Transverse colon (tissue), 4 donors: ENCODE results near the gene RSAD2. TPM values are rescaled to one million over a fixed set of nuclear protein-coding genes. Genes with fewer than 3 reads are reported as not detected.

Experiments used
- DNase-seq: peaks from one replicate; pipeline ENCODE4 v3.0.0-alpha.2; 2019
- H3K27ac ChIP-seq, 4 donors: fragments of 200-600 bp; sonication (generic); 2 replicates each; pipeline ENCODE4 v1.5.1; 2016 to 2018; ENCODE audit warnings: inconsistent platforms in 4 of 4
- H3K27me3 ChIP-seq: fragments of 200-600 bp; sonication (generic); 2 replicates; pipeline ENCODE4 v1.5.1; 2017; ENCODE audit warnings: inconsistent platforms
- H3K36me3 ChIP-seq, 4 donors: fragments of 200-600 bp; sonication (generic); 2 replicates each; pipeline ENCODE4 v1.5.1; 2017 to 2019; ENCODE audit warnings: inconsistent platforms in 4 of 4
- H3K4me1 ChIP-seq, 4 donors: fragments of 200-600 bp; sonication (generic); 2 replicates each; pipeline ENCODE4 v1.5.1; 2017 to 2020; ENCODE audit warnings: inconsistent platforms in 4 of 4
- H3K4me3 ChIP-seq, 4 donors: fragments of 200-600 bp; sonication (generic); 1 replicate in 1 of 4; 2 replicates in 3 of 4; pipeline versions ENCODE4 v1.5.1 to v1.6.1; 2017 to 2019; ENCODE audit warnings: inconsistent platforms in 4 of 4
- H3K9me3 ChIP-seq, 2 donors: fragments of 200-600 bp; sonication (generic); 2 replicates each; pipeline ENCODE4 v1.5.1; 2017 to 2019; ENCODE audit warnings: inconsistent platforms in 2 of 2
- EP300 ChIP-seq: sonication (generic); formaldehyde crosslinking; IDR thresholded peaks from one replicate; pipeline ENCODE4 v1.6.1; 2017; ENCODE audit warnings: antibody characterized with exemption, low read depth
- POLR2A ChIP-seq: fragments of 450-650 bp; IDR thresholded peaks from one replicate; pipeline ENCODE4 v1.6.1; 2016; ENCODE audit warnings: antibody characterized with exemption, mild to moderate bottlenecking, moderate library complexity
- POLR2AphosphoS5 ChIP-seq, 3 donors: sonication (generic); formaldehyde crosslinking; IDR thresholded peaks; one replicate each; pipeline ENCODE4 v1.6.1; 2016; ENCODE audit warnings: antibody characterized with exemption in 3 of 3
- WGBS, 2 donors: methylation state at CpG; one replicate each; pipeline ENCODE4 v1.1.5; 2018; ENCODE audit warnings: low coverage in 1 of 2; 5-methylcytosine and 5-hydroxymethylcytosine counted together
- in situ Hi-C, 4 donors: fragments of 200-750 bp; cut with MboI; loops; one replicate each; pipeline versions ENCODE4 v1.15.0 to v1.15.1; 2017; ENCODE audit warnings: low sequenced_read_pairs in 3 of 4, low pct_ligation_motif_present in 1 of 4, low pct_unique_long_range_greater_than_20kb in 1 of 4
- intact Hi-C: fragments of 100-400 bp; cut with DNase I; formaldehyde crosslinking; loops from one replicate; pipeline ENCODE4 v1.15.1; 2023; ENCODE audit warnings: low total_unique reads
- total RNA-seq, 4 donors: library from RNA; depleted of rRNA; stranded (reverse); fragments of >200 nt; gene quantifications; one replicate each; pipeline ENCODE4 v1.1.0, GENCODE V29; 2016
- TF ChIP-seq, protein P1 (sequence below), 5 experiments: fragments of 200-600 bp in 3 of 5; fragments of 450-650 bp in 2 of 5; sonication (generic) in 3 of 5; IDR thresholded peaks; 1 replicate in 2 of 5; 2 replicates in 3 of 5; pipeline ENCODE4 v1.5.1; 2016 to 2017; ENCODE audit warnings: antibody characterized with exemption in 5 of 5, inconsistent platforms in 3 of 5, mild to moderate bottlenecking in 2 of 5, moderate library complexity in 1 of 5

RSAD2 gene
- total RNA-seq, 4 donors from 2014 or later, result 4.2 to 7.1 (median 5.4) TPM; not detected in 1

DNA sequence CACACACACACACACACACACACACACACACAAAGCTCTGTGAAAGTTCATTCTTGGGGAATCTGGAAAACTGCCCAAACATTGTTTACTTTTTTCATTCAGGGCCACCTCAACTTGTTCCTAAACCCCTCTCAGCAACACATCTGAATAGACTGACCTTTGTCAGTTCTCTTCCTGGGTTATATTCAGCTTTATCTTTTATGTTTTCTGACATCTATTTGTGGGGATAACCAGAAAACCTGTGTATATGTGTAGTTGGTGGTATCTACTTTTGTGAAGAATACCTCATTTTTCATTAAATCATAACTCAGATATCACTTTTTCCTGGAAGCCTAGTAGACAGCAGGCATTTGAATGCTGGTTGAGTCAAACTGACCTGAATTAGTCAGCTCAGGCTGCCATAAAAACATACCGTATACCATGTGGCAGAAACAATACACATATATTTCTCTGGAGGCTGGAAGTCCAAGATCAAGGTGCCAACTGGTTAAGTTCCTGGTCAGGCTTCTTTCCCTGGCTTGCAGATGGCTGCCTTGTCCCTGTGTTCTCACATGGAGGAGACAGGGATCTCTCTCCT, 28.7 kb downstream of the RSAD2 start:
- TF ChIP-seq POLR2A, result no peak
- TF ChIP-seq, protein P1, sequence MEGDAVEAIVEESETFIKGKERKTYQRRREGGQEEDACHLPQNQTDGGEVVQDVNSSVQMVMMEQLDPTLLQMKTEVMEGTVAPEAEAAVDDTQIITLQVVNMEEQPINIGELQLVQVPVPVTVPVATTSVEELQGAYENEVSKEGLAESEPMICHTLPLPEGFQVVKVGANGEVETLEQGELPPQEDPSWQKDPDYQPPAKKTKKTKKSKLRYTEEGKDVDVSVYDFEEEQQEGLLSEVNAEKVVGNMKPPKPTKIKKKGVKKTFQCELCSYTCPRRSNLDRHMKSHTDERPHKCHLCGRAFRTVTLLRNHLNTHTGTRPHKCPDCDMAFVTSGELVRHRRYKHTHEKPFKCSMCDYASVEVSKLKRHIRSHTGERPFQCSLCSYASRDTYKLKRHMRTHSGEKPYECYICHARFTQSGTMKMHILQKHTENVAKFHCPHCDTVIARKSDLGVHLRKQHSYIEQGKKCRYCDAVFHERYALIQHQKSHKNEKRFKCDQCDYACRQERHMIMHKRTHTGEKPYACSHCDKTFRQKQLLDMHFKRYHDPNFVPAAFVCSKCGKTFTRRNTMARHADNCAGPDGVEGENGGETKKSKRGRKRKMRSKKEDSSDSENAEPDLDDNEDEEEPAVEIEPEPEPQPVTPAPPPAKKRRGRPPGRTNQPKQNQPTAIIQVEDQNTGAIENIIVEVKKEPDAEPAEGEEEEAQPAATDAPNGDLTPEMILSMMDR (IDR thresholded peaks at IDR 0.05), result no peak
- no peak for TF ChIP-seq POLR2AphosphoS5 (IDR thresholded peaks at IDR 0.05)
- no peak for TF ChIP-seq EP300
- Histone ChIP-seq H3K36me3 (no peaks in the 10 kb centered on the region), H3K27ac (no peak overlapping the region), H3K27me3 (no peaks in the 10 kb centered on the region), H3K9me3 (no peaks in the 10 kb centered on the region), H3K4me1 (no peaks in the 10 kb centered on the region), H3K4me3 (no peak overlapping the region)
- 40% methylated on average over 1 of the region's 1 CpG; no CpG with 5 or more reads in 1 of the 2 donors for WGBS, 2 donors
- intact Hi-C loops, result no loop called here
- DNase-seq, result no peak
- in situ Hi-C loops, result loop anchor here in 3 of 4 donors (10.0 to 25.0 kb wide), 3 partner anchors 106 to 139 kb away; no protein-coding TSS in a partner anchor

GRCh38 chr2:6908291-6908690, 30.7 kb downstream of the RSAD2 start:
- 83 to 85% methylated on average over 2 of the region's 2 CpGs for WGBS, 2 donors
- Histone ChIP-seq H3K27ac (no peak overlapping the region), H3K4me1 (no peaks in the 10 kb centered on the region), H3K4me3 (no peak overlapping the region), H3K9me3 (no peaks in the 10 kb centered on the region), H3K36me3 (no peaks in the 10 kb centered on the region), H3K27me3 (no peaks in the 10 kb centered on the region)
- in situ Hi-C loops (loop anchor here in 3 of 4 donors (10.0 to 25.0 kb wide), 3 partner anchors 104 to 137 kb away; no protein-coding TSS in a partner anchor), intact Hi-C loops (no loop called here)
- TF ChIP-seq EP300, result no peak
- TF ChIP-seq POLR2A, result no peak
- TF ChIP-seq, protein P1 (IDR thresholded peaks at IDR 0.05), result no peak
- TF ChIP-seq POLR2AphosphoS5 (IDR thresholded peaks at IDR 0.05), result no peak
- no peak for DNase-seq

DNA sequence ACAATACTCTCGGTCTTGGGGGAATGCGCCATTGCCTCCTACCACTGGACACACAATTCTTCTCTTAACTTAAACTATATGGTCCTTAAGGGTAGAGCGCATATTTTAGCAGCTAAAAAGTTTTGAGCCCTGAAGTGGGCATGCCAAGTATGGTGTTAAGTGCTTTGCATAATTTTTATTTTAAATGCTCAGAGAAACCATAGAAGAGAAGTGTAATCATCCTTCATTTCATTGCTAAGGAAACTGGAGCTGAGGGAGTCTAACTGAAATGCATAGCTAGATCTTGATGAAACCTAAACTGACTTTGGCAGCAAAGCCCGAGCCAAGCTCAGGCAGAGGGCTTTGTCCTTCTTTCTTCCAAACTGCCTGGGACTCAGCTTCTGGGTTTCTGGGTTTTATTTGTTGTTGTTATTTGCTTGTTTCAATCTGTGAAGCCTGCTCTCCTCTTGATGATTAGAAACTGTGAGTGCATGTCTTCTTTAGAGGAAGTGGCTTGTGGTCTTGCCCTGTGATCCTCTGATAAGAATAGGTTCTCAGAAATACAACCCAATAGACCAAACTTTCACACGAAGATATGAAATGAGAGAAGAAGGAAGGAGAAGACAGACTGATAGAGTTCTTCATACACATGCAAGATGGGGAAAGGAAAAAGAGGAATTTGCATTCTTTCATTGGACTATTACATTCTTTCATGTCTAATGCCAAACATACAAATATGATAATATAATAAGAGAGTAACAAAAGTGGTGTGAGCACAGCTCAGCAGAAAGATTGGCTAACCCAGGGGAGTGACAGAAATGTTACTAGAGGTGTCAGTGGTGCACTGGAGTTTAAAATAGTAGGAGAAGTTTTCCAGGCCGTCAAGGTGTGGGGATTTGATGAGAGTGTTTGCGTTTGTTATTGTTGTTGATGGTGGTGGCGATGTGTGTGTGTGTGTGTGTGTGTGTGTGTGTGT, 32.1 kb downstream of the RSAD2 start:
- Histone ChIP-seq H3K27ac (no peak overlapping the region), H3K9me3 (no peaks in the 10 kb centered on the region), H3K27me3 (no peaks in the 10 kb centered on the region), H3K4me3 (no peak overlapping the region), H3K36me3 (no peaks in the 10 kb centered on the region), H3K4me1 (peaks cover 0 to 7% (median 0%) of the 10 kb centered on the region in 4 donors)
- WGBS, 2 donors, result 73 to 77% methylated on average over 7 to 8 of the region's 8 CpGs
- in situ Hi-C loops, result loop anchor here in 3 of 4 donors (10.0 to 25.0 kb wide), 3 partner anchors 103 to 135 kb away; no protein-coding TSS in a partner anchor
- DNase-seq, result no peak
- intact Hi-C loops, result loop anchor here (10.0 kb wide), 1 partner anchor 105 kb away; no protein-coding TSS in a partner anchor
- TF ChIP-seq POLR2AphosphoS5 (IDR thresholded peaks at IDR 0.05) (no peak), POLR2A (no peak), EP300 (no peak)
- TF ChIP-seq, protein P1 (IDR thresholded peaks at IDR 0.05), result no peak

DNA sequence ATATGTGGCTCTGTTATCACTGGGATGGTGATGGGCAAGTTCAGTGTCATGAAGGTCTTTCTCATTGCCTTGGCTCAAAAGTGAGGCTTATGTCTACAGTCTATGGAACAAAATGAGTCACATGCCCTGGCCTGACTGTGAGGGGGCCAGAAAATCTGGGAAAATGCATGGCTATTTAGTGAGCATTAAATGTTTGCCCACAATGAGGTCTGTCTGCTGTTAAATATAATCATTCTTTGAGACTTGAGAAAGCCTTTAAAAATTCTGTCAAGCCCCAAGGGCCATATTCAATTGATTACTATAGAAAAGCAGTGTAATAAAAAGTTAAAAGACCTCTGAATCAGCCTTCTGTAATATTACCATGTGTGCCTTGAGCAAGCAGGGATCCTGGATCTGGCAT, 34.1 kb downstream of the RSAD2 start:
- in situ Hi-C loops, result loop anchor here in 1 of 4 donors (25.0 kb wide), 1 partner anchor 101 kb away; no protein-coding TSS in a partner anchor
- H3K27ac ChIP-seq, result no peak overlapping the region
- intact Hi-C loops, result loop anchor here (10.0 kb wide), 1 partner anchor 103 kb away; no protein-coding TSS in a partner anchor
- H3K9me3 ChIP-seq, result no peaks in the 10 kb centered on the region
- TF ChIP-seq POLR2A (no peak), POLR2AphosphoS5 (IDR thresholded peaks at IDR 0.05) (no peak), EP300 (no peak)
- TF ChIP-seq, protein P1 (IDR thresholded peaks at IDR 0.05), result no peak
- DNase-seq, result no peak
- H3K4me3 ChIP-seq, result no peak overlapping the region
- peaks cover 0 to 7% (median 2%) of the 10 kb centered on the region in 4 donors for H3K4me1 ChIP-seq
- H3K36me3 ChIP-seq, result no peaks in the 10 kb centered on the region
- H3K27me3 ChIP-seq, result no peaks in the 10 kb centered on the region
